NOMO-1 (cell line): ENCODE measurements around the gene PDCD1.
"Not testable (repeated sequence)": the region's sequence is repeated elsewhere in the genome, so short reads cannot be mapped to it uniquely, and the experiment has no call there.

Experiments used
- DNase-seq, 2 experiments: peaks; one replicate each; lab custom pipeline; 2025; ENCODE audit not compliant: unreplicated experiment in 2 of 2; lab: John Stamatoyannopoulos, UW

The PDCD1 gene

DNA sequence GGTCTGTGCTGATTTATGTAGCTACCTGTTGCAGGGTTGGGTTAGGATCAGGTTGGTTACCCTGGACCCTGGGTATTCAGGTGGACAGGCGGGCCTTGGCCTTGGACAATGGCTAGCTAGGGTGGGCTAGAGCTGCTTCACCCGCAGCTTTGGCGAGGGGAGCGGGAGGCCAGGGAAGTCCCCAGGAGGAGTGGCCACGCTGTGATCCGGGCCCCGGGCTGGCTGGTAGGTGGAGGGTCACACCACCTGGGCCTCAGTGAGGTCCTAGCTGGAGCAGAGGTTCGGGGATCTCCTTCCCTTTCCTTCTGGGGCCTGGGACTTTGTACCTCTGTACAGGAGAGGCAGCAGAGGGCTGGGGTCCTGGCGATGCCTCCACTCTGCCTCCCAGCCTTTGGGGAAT is 20.6 kb upstream of the PDCD1 start:
- no peak for DNase-seq

GRCh38 chr2:241877989-241878970 is 19.6 kb upstream of the PDCD1 start:
- peak; percentile 73 to 77 for DNase-seq

DNA sequence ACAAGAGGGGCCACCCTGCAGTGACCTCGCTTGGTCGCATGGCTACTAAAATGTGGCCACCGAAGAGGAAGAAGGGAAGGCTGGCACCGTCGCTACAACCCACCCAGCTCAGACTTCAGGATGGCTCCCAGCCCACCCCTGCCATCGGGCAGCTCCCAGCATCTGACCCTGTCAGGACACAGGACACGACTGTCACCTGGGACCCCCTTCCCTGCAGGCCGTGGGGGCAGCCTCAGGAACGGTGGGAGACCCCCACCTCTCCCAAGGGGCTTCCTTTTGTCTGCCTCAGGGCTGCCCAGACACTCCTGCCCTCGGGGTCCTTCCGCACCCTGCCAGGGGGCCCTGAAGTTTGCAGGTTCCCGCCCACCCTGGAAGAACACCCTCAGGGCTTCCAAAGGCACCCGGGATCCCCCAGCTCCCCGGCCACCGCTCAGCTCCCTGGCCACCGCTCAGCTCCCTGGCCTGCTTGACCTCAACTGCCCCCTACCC is 18.5 kb upstream of the PDCD1 start:
- DNase-seq: no peak

- DNase-seq: no peak
Measured at GRCh38 chr2:241876528-241877196, 18.0 kb upstream of the PDCD1 start.

- not testable (repeated sequence) for DNase-seq
Measured at GRCh38 chr2:241875754-241876527, 17.2 kb upstream of the PDCD1 start.

- no peak for DNase-seq
Measured at GRCh38 chr2:241874277-241874925, 15.7 kb upstream of the PDCD1 start.

DNA sequence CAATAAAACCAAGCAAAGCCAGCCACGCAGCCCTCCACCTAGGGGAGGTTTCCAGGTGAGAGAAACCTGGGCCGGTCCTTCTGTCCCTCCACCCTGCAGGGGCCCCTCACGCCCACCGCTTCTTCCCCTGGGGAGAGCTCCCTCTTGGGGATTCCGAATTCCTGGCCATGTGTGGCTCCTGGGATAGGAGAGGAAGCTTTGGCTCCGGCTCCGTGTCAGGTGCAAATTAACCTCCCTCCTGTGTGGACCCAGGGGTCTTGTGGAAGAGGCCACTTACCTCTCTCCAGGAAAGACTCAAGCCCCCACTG is 15.1 kb upstream of the PDCD1 start:
- DNase-seq: no peak

- DNase-seq: no peak
Measured at GRCh38 chr2:241873081-241873802, 14.5 kb upstream of the PDCD1 start.

DNA sequence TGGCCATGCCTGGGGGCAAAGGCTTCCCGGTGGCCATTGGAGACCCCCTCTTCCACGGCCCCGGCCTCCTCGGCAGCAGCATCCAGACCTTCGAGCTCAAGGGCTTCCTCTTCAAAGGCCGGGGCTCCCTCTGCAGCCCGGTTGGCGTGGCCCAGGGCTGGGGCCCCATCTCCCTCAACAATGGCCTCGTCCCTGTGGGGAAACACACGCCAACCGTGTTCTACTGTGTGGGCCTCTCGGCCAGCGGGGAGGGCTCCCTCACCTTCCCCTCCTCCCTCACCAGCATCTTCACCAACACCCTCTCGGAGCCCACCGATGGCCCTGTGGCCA is 13.6 kb upstream of the PDCD1 start:
- DNase-seq: no peak

DNA sequence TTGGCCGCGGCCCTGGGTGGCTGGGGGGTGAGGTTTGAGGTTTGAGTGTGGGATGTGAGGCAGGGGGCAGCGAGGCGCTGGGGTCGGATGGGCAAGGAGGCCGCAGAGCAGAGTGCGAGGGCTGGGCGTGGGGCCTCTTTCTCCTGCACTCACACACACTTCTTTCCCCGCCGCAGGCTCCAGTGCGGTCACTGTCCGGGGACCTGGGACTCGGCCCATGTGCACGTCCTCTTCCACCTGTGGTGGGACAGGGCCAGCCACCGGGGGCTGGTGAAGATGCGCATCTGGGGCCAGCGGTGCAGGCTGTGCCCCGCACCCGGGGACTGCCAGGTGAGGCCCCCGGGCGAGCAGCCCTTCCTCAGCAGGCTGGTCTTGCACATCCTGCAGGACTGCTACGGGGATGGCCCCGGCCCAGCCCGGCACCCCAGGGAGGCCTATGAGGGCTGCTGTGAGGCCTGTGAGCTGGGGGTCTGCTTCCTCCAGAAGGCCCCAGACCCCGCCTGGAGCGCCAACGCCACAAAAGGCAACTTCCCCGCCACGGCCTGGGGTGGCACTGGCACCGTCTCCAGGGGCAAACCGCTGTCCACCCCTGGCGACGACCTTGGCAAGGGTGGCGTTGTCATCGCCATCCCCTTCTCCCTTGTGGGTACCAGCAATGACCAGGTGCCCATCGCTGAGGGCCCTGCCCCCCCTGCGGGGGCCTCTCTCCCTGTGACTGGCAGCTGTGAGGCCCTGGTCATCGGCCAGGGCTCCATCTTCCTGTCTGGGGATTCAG is 13.0 kb upstream of the PDCD1 start:
- no peak for DNase-seq

- no peak for DNase-seq
Measured at GRCh38 chr2:241870611-241871537, 12.2 kb upstream of the PDCD1 start.

DNA sequence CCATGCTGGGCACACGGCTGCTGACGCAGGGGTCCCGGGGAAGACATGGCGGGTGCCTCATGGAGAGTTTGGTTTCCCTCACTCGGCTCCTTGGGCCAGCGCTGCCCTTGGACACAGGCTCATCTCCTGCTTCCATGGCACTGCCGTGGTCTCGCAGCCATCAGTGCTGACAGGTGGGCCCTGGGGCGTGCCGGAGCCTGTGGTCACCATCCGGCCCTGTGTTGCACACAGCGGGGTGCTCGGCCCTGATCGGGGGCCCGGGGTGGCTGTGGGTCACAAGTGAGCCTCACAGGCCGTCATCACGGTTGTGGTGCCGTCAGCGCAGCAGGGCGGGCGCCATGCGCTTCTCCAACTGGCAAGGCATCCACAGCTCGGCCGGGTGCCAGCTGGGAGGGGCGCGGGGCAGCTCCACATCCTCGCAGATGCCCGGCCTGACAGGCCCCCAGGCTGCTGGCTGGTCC is 11.4 kb upstream of the PDCD1 start:
- no peak for DNase-seq

DNA sequence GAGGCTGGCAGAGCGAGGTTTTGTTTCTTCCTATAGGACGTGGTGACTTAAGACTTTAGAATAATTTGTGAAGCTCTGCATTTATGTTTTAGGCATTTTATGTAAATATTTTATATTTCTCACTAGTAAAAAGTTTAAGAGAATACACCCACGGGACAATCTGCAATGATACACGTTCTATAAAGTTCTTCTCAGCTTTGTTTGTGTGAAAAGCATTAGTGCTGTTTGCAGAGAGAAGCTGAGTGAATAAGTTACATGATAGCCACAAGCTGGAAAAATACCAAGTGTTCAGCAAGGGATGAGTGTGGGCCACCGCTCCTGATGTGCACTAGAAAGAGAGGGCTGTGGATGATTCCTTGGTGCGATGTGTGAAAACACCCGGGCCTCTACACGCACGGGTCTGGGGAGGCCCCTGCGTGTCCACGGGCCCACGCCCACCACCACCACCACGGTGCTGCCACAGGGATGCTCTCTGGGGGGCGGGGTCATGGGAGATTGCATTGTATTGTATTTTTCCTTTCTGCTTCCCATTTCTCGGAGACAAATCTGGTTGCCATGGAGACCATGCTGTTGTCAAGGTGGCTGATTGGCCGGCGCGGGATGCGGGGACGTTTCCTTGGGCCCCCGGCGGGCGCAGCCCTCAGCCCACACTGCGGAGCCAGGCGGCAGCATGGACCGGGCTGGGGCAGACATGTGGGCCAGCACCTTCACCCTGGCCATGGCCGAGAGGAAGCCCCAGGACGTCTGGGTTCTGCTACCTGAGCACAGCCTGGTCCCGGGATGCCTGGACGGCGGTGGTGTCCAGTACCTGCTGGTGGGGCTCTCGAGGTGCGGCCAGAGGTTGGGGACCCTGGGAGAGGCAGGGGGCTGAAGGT is 10.6 kb upstream of the PDCD1 start, which contains the start of gene RTP5:
RTP5 (plus strand) TSS at position 643 of the 875 bp plus-strand sequence; CDS start at position 671, 28 bp downstream.
- DNase-seq: no peak

DNA sequence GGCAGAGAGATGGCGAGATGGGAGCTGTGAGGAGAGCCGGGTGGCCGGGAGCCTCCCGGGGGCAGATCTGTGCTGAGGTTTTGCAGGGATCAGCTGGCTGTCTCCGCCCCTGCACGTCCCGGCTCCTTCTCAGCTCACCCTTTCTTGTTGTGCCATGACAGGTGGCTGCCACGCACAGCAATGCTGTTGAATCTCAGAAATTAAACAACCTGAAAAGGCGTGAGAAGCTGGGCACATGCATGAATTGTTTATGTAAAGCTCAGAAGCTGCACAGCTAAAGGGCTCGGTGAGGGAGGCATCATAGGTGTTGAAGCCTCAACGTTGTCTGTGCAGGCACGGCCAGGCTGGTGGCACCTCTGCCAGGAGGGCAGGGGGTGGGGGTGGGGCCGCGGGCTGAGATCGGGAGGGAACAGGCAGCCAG is 10.0 kb upstream of the PDCD1 start:
- no peak for DNase-seq

DNA sequence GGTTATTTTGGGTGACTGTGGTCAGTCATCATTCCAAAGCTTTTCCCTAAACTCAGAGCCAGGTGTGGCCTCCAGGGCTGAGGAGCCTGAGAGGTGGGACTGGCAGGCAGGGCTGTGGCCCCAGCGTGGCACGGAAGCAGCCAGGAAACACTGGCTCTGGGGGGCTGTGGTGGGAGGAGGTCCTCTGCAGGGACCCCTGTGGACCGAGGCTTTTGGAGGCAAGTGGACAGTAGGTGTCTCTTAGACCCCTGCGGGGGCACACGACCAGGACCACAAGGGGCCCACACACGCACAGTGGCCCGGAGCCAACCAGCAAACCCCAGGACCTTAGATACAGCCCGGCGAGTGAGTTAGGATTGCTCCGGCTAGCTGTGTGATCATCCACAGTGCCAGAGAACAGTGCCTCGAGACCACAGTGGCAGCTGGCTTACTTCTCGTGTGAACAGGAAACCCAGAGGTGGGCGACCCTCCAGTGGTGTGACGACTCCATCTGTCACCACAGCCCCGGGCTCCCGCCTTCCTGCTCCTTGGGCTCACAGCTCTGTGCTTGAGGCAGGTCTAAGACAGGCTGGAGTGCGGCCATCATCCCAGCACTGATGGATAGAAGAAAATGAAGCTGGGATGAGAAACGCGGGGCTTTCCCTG is 9.2 kb upstream of the PDCD1 start:
- no peak for DNase-seq

- DNase-seq: no peak
Measured at GRCh38 chr2:241866790-241867645, 8.3 kb upstream of the PDCD1 start.
